Epidermal melanocyte (primary cell): Measurements from ENCODE around the gene PIBF1.
"Not testable (repeated sequence)": the region's sequence is repeated elsewhere in the genome, so short reads cannot be mapped to it uniquely, and the experiment has no call there.

Experiments
- DNase-seq: peaks from one replicate; pipeline ENCODE4 v3.0.0; 2011; ENCODE audit warnings: low spot score; ENCODE audit not compliant: insufficient read length

Gene PIBF1

GRCh38 chr13:73015805-73016204 is 233.9 kb downstream of the PIBF1 start:
- no peak for DNase-seq

GRCh38 chr13:73018336-73018735 is 236.4 kb downstream of the PIBF1 start:
- DNase-seq, result no peak

- DNase-seq, result no peak
These were observed 243.5 kb downstream of the PIBF1 start for GRCh38 chr13:73025217-73026012.

GRCh38 chr13:73034901-73035300 is 253.0 kb downstream of the PIBF1 start:
- no peak for DNase-seq

GRCh38 chr13:73035660-73036059 is 253.7 kb downstream of the PIBF1 start:
- DNase-seq, result no peak

- DNase-seq, result no peak
These were observed 254.6 kb downstream of the PIBF1 start for GRCh38 chr13:73036566-73036965.

GRCh38 chr13:73038064-73038463 is 256.1 kb downstream of the PIBF1 start:
- no peak for DNase-seq

- DNase-seq, result no peak
These were observed 257.5 kb downstream of the PIBF1 start for GRCh38 chr13:73039201-73040108.

GRCh38 chr13:73040484-73040883 is 258.6 kb downstream of the PIBF1 start:
- no peak for DNase-seq

GRCh38 chr13:73040968-73041596 is 259.1 kb downstream of the PIBF1 start:
- no peak for DNase-seq

- no peak for DNase-seq
These were observed 263.1 kb downstream of the PIBF1 start for GRCh38 chr13:73045031-73045430.

- DNase-seq, result not testable (repeated sequence)
These were observed 266.7 kb downstream of the PIBF1 start for GRCh38 chr13:73048615-73049014.

GRCh38 chr13:73054712-73055111 is 272.8 kb downstream of the PIBF1 start:
- DNase-seq, result no peak

GRCh38 chr13:73055813-73056564 is 274.1 kb downstream of the PIBF1 start:
- no peak for DNase-seq

- no peak for DNase-seq
These were observed 274.6 kb downstream of the PIBF1 start for GRCh38 chr13:73056565-73056962.

- no peak for DNase-seq
These were observed 275.5 kb downstream of the PIBF1 start for GRCh38 chr13:73057284-73058063.

- no peak for DNase-seq
These were observed 276.1 kb downstream of the PIBF1 start for GRCh38 chr13:73058064-73058313.

GRCh38 chr13:73058432-73058735 is 276.5 kb downstream of the PIBF1 start:
- DNase-seq, result no peak

GRCh38 chr13:73058736-73059459 is 277.0 kb downstream of the PIBF1 start, which contains the start of gene KLF5:
Gene KLF5 (plus strand): TSS chr13:73059005. CDS start chr13:73059328, 323 bp downstream.
- DNase-seq, result peak; percentile 97
